AG10803 (cell line): Measurements from ENCODE around the gene POP7.

Experiments used
- DNase-seq: peaks from one replicate; pipeline ENCODE4 v3.0.0; 2010; ENCODE audit warnings: low read depth
- H3K4me3 ChIP-seq: 2 replicates; pipeline ENCODE4 v1.5.1; 2011; ENCODE audit warnings: mild to moderate bottlenecking, low read length, control low read depth
- TF ChIP-seq, protein P1 (sequence below): conservative IDR thresholded peaks from 2 replicates; pipeline ENCODE4 v1.5.1; 2011; ENCODE audit warnings: mild to moderate bottlenecking, low read length, control low read depth, inconsistent platforms

The POP7 gene

DNA sequence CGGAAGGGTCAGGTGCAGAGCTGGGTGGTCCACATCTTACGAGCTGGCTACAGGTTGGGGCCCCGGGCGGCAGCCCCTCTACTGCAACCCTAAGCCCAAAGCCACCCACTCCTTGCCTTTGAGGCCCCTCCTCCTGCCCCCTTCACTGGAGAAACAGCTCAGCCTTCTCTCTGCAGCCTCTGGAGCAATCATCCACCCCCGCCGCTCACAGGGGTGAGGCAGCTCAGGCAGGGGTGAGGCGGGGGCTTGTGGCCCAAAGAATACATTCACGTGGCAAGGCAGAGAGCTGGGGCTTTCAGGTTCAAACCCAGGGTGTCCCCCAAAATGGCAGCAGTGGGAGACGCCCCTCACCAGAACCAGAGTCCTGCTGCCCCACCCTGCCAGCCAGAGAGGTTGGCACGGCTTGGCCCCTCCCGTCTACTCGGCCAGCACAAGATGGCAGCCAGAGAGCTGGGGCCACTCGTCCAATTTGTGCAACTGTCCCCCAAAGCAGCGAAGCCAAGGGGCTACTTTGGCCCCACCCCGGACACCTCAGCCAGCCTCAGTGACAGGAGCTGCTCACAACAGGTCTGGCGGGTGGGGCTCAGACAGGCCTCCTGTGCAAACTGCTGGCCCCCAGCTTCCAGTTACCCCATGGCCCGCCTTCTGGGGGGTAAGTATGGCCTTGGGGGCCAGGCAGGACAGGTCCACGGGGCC, 25.2 kb upstream of the POP7 start:
- TF ChIP-seq, protein P1, sequence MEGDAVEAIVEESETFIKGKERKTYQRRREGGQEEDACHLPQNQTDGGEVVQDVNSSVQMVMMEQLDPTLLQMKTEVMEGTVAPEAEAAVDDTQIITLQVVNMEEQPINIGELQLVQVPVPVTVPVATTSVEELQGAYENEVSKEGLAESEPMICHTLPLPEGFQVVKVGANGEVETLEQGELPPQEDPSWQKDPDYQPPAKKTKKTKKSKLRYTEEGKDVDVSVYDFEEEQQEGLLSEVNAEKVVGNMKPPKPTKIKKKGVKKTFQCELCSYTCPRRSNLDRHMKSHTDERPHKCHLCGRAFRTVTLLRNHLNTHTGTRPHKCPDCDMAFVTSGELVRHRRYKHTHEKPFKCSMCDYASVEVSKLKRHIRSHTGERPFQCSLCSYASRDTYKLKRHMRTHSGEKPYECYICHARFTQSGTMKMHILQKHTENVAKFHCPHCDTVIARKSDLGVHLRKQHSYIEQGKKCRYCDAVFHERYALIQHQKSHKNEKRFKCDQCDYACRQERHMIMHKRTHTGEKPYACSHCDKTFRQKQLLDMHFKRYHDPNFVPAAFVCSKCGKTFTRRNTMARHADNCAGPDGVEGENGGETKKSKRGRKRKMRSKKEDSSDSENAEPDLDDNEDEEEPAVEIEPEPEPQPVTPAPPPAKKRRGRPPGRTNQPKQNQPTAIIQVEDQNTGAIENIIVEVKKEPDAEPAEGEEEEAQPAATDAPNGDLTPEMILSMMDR = no peak
- DNase-seq = no peak
- H3K4me3 ChIP-seq = no peak overlapping the region

- no peak for DNase-seq
- no peak overlapping the region for H3K4me3 ChIP-seq
These were observed 24.3 kb upstream of the POP7 start for GRCh38 chr7:100681491-100682227.

DNA sequence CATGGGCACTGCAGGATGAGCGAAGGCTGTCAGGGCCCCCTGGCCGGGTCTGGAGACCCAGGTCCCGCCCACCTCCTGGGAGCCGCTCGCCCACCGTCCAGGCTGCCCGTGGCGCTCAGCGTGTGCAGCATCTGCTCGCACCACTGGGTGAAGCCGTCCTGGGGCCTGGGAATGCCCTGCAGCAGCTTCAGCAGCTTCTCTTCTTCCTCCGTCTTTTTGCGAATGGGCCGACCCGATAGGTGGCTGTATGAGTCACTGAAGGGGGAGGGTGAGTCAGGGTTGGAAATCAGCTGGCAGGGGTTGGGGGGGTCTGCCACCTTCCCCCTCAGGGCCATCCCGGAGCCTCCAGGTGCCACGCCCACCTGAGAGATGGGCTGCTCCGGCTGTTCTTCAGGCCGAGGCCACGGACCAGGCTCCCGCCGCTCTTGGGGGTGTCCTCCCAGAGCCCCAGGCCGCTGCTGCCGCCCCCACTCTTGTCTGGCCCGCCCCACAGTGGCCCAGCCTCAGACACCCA, 23.6 kb upstream of the POP7 start:
- TF ChIP-seq, protein P1 = no peak
- H3K4me3 ChIP-seq = no peak overlapping the region
- no peak for DNase-seq

More at GRCh38 chr7:100681491-100682227, 24.3 kb upstream of the POP7 start:
- TF ChIP-seq, protein P1 = no peak

GRCh38 chr7:100682991-100683658, 22.8 kb upstream of the POP7 start:
- TF ChIP-seq, protein P1 = no peak
- no peak overlapping the region for H3K4me3 ChIP-seq
- DNase-seq = no peak

DNA sequence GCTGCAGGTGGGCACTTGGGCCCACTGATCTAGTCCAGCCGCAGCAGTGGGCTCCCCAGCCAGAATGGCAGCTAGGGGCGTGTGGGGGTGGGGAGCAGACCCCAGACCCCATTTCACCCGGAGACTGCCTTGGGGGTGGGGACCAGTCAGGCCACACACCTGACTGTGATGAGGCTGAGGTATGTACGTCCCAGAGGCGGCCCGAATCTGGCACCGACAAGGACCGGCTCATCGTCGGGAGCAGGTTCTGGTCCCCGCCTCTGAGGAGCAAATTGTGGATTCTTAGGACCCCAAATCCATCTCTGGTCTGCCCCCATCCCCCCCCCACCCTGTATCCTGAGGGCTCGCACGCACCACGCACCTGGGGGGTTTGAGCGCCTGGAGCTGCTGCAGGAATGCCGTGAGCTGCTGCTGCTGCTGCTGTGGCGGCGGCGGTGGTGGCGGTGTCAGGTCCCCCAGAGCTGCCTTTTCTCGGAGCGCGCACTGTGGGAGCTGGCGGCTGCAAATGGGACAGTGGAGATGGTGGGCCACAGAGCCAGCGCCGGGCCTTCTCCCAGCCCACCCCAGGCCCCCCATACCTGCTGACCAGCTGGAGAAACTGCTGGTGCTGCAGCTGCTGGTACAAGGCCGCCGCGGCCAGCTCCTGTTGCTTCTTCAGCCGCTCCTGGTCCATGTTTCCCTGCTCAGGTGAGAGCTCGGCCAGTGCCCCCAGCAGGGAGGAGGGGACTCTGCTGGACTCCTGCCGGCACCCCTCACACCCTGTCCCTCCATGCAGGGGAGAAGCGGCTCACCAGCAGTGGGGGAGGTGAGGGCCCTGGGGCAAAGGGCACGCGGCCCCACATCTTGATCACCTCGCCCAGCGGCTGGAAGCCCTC, 22.0 kb upstream of the POP7 start:
- no peak for DNase-seq
- TF ChIP-seq, protein P1 = no peak
- H3K4me3 ChIP-seq = no peak overlapping the region

DNA sequence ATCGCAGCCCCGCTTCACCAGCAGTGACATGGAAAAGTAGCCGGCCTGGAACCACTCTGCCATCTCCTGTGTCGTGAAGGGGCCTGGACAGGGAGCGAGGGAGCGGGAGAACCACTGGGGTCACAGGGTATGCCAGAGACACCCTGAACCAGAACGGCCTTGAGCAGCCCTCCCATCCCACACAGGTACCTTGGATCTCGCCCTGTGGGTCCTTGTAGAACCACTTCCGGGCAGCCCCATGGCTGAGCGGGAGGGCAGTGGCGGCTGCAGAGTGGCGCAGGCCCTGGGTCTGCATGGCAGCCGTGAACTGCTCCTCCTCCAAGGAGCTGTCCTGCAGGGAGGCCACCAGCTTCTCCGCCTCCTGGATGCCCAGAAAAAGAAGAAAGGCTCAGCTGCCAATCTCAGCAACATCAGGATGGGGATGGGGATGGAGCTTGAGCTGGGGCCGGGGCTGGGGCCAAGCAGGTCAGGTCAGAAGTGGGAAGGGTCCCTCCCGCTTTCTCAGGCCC, 21.3 kb upstream of the POP7 start:
- TF ChIP-seq, protein P1 = no peak
- no peak for DNase-seq
- no peak overlapping the region for H3K4me3 ChIP-seq
